Ectodermal cell (in vitro differentiated cells): ENCODE results near the gene MYO1E.

Experiments
- H3K27ac ChIP-seq: 2 replicates; pipeline ENCODE4 v1.7.0; 2013; ENCODE audit warnings: mild to moderate bottlenecking, low read depth, low read length; ENCODE audit not compliant: insufficient read depth, poor library complexity, severe bottlenecking
- H3K27me3 ChIP-seq: 2 replicates; pipeline ENCODE4 v1.7.0; 2013; ENCODE audit warnings: mild to moderate bottlenecking, low read length; ENCODE audit not compliant: insufficient read depth, control insufficient read depth, poor library complexity, severe bottlenecking
- H3K36me3 ChIP-seq: one replicate; pipeline ENCODE4 v1.7.0; 2013; ENCODE audit warnings: low read length; ENCODE audit not compliant: control insufficient read depth, insufficient read depth
- H3K4me1 ChIP-seq: one replicate; pipeline ENCODE4 v1.7.0; 2013; ENCODE audit warnings: low read length; ENCODE audit not compliant: control insufficient read depth, insufficient read depth
- H3K4me3 ChIP-seq: 2 replicates; pipeline ENCODE4 v1.7.0; 2013; ENCODE audit warnings: low read depth, low read length, control low read depth; ENCODE audit not compliant: insufficient read depth
- H3K9me3 ChIP-seq: 2 replicates; pipeline ENCODE4 v1.7.0; 2013; ENCODE audit warnings: mild to moderate bottlenecking, low read length, moderate library complexity; ENCODE audit not compliant: control insufficient read depth
- WGBS, 2 experiments: methylation state at CpG; one replicate each; pipeline ENCODE4 v1.1.7; 2013; ENCODE audit warnings: missing lambda C conversion rate in 2 of 2; 5-methylcytosine and 5-hydroxymethylcytosine counted together

The MYO1E gene

DNA sequence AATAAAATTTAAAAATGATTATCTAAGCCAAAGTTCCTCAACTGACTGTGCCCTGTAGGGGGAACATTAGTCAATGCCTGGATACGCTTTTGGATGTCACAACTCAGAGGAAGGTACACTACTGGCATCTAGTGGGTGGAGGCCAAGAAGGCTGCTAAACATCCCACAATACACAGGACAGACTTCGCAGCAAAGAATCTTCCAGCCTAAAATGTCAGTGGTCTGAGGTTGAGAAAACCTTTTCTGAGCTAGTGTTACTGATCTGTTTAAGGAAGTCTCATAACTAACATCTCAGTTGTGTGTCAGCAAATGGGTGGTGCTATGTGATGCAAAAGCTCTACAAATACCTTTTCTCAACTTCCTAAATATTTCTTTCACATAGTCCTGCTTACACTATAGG is 186.9 kb downstream of the MYO1E start:
- no peaks in the 10 kb centered on the region for H3K27me3 ChIP-seq
- H3K27ac ChIP-seq, result no peak overlapping the region
- H3K4me3 ChIP-seq, result no peak overlapping the region
- 89 to 92% methylated on average over 2 of the region's 2 CpGs for WGBS, 2 experiments
- no peaks in the 10 kb centered on the region for H3K4me1 ChIP-seq
- H3K9me3 ChIP-seq, result no peaks in the 10 kb centered on the region
- H3K36me3 ChIP-seq, result peaks cover 7% of the 10 kb centered on the region

- H3K4me1 ChIP-seq, result no peaks in the 10 kb centered on the region
- no peaks in the 10 kb centered on the region for H3K27me3 ChIP-seq
- H3K9me3 ChIP-seq, result no peaks in the 10 kb centered on the region
- H3K36me3 ChIP-seq, result no peaks in the 10 kb centered on the region
- H3K27ac ChIP-seq, result no peak overlapping the region
- no peak overlapping the region for H3K4me3 ChIP-seq
- 88 to 94% methylated on average over 5 of the region's 5 CpGs for WGBS, 2 experiments
These were observed 191.6 kb downstream of the MYO1E start for GRCh38 chr15:59180945-59181600.

GRCh38 chr15:59179717-59180116 is 193.0 kb downstream of the MYO1E start:
- Histone ChIP-seq H3K36me3 (no peaks in the 10 kb centered on the region), H3K27me3 (no peaks in the 10 kb centered on the region), H3K4me1 (no peaks in the 10 kb centered on the region), H3K4me3 (no peak overlapping the region), H3K9me3 (no peaks in the 10 kb centered on the region), H3K27ac (no peak overlapping the region)
- WGBS, 2 experiments, result 88 to 92% methylated on average over 5 of the region's 5 CpGs

GRCh38 chr15:59178151-59178695 is 194.4 kb downstream of the MYO1E start:
- 93 to 95% methylated on average over 16 of the region's 16 CpGs for WGBS, 2 experiments

DNA sequence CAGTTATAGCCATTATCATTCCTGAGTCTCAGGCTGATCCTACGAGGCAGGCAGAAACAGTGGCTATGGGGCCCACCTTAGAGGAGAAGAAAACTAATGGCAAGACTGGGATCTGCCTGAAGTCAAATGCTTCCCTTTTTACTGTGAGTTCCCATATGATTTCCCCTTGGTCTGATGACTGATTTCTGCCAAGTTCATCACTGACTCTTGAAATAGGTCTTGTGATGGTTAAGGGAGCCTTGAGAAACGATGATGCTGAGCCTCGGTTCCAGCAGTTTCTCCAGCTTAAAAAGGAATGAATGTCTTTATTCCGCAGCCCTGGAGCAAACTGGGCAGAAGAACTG is 195.4 kb downstream of the MYO1E start:
- WGBS, 2 experiments, result 93 to 96% methylated on average over 4 of the region's 4 CpGs
- Histone ChIP-seq H3K27ac (no peak overlapping the region), H3K9me3 (no peaks in the 10 kb centered on the region), H3K4me3 (no peak overlapping the region), H3K36me3 (no peaks in the 10 kb centered on the region), H3K27me3 (no peaks in the 10 kb centered on the region), H3K4me1 (no peaks in the 10 kb centered on the region)

More at GRCh38 chr15:59178151-59178695, 194.4 kb downstream of the MYO1E start:
- Histone ChIP-seq H3K27me3 (no peaks in the 10 kb centered on the region), H3K4me1 (no peaks in the 10 kb centered on the region), H3K4me3 (no peak overlapping the region), H3K36me3 (no peaks in the 10 kb centered on the region), H3K27ac (no peak overlapping the region), H3K9me3 (no peaks in the 10 kb centered on the region)

DNA sequence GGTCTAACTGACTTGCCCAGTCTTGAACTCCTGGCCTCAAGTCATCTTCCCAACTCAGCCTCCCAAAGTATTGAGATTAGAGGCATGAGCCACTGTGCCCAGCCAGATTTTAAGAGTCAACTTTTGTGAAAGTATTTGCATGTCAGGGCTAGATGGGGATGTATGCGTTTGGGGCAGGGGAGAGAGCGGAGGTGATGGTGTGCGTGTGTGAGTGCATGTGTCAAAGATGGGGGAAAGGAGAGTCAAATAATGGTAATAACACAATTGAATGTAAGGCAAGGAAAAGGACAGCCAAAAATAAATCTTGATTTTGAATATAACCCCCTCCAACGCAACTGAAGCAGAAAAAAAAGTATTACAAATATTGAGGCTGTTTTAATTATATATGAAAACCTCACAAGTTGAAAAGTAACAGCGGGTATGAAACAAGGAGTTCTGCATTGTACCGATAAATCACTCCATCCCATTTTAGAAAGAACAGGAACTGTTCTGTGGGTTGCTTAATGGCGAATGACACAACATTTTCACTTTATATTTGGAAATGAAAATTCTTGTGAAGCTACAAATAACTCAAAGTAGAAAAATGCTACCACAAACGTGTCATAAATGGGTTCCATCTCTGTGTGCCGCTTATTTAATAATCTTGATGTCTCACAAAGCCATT is 195.9 kb downstream of the MYO1E start:
- H3K27me3 ChIP-seq, result no peaks in the 10 kb centered on the region
- H3K4me1 ChIP-seq, result no peaks in the 10 kb centered on the region
- no peak overlapping the region for H3K27ac ChIP-seq
- no peak overlapping the region for H3K4me3 ChIP-seq
- no peaks in the 10 kb centered on the region for H3K36me3 ChIP-seq
- WGBS, 2 experiments, result 94 to 97% methylated on average over 6 to 8 of the region's 9 CpGs
- H3K9me3 ChIP-seq, result no peaks in the 10 kb centered on the region

GRCh38 chr15:59174835-59175831 is 197.5 kb downstream of the MYO1E start:
- WGBS, 2 experiments, result 78% methylated on average over 10 of the region's 10 CpGs
- Histone ChIP-seq H3K27ac (no peak overlapping the region), H3K9me3 (no peaks in the 10 kb centered on the region), H3K36me3 (no peaks in the 10 kb centered on the region), H3K27me3 (no peaks in the 10 kb centered on the region), H3K4me1 (no peaks in the 10 kb centered on the region), H3K4me3 (no peak overlapping the region)

DNA sequence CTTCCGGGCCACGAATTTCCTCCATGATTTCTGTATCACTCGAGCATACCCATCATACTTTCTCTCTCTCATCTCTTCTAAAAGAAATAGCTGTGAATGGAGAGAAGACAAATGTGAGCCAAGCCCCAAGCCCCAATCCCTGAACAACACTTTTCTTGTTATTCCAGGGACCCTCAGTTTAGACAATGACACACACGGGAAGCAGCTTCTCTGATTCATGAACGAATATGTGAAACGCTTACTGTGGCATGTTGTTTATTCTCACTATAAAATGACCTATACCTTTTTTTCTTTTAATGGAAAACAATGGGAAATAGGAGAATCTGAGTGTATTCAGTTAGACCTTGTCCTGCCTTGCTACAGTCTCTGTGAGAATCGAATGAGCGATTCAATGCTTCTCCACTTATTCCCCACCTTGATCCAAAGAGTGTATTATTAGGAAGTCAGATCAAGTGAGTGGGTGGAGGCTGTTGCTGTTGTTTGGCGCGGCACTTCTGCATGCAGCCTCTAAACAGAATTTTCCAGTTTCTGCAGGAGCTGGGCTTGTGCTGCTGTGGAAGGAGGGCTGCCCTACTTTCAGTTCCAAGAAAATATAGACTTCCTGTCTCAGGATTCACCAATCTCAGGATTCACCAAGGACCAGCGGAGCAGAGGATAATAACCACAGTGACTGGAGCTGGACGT is 198.4 kb downstream of the MYO1E start:
- Histone ChIP-seq H3K4me3 (no peak overlapping the region), H3K4me1 (no peaks in the 10 kb centered on the region), H3K27ac (no peak overlapping the region), H3K36me3 (no peaks in the 10 kb centered on the region), H3K27me3 (no peaks in the 10 kb centered on the region), H3K9me3 (no peaks in the 10 kb centered on the region)
- WGBS, 2 experiments, result 95 to 97% methylated on average over 12 of the region's 12 CpGs

- H3K36me3 ChIP-seq, result no peaks in the 10 kb centered on the region
- no peaks in the 10 kb centered on the region for H3K4me1 ChIP-seq
- no peak overlapping the region for H3K27ac ChIP-seq
- WGBS, 2 experiments, result 87 to 100% methylated on average over 3 to 4 of the region's 5 CpGs
- no peaks in the 10 kb centered on the region for H3K27me3 ChIP-seq
- no peaks in the 10 kb centered on the region for H3K9me3 ChIP-seq
- no peak overlapping the region for H3K4me3 ChIP-seq
These were observed 199.5 kb downstream of the MYO1E start for GRCh38 chr15:59173194-59173593.
